ENCODE results near the gene CCRL2. TPM values are rescaled to one million over a fixed set of nuclear protein-coding genes. Genes with fewer than 3 reads are reported as not detected.

CCRL2 gene
- total and polyA plus RNA-seq, 2 of the 8 experiments (the other 6 are each of a cell fraction or from before 2014, with no cell fraction given): not detected

DNA sequence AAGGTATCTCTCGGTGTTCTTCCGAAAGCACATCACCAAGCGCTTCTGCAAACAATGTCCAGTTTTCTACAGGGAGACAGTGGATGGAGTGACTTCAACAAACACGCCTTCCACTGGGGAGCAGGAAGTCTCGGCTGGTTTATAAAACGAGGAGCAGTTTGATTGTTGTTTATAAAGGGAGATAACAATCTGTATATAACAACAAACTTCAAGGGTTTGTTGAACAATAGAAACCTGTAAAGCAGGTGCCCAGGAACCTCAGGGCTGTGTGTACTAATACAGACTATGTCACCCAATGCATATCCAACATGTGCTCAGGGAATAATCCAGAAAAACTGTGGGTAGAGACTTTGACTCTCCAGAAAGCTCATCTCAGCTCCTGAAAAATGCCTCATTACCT lies 48.6 kb upstream of the CCRL2 start:
- 92% methylated on average over 6 of the region's 6 CpGs; no CpG with 5 or more reads in 1 of the 2 experiments for WGBS, 2 experiments (ENCODE audit: extremely low coverage in 1 of 2, insufficient coverage in 1 of 2, insufficient read length in 1 of 2, insufficient replicate concordance in 2 of 2, low coverage in 1 of 2, low lambda C conversion rate in 2 of 2, missing lambda C conversion rate in 1 of 2)
- H4K8ac ChIP-seq (ENCODE audit: extremely low read depth, insufficient read depth, low read length): no peak overlapping the region
- H3K36me3 ChIP-seq (ENCODE audit: control insufficient read depth in 2 of 4, insufficient read depth in 4 of 4, low read length in 3 of 4): no peaks in the 10 kb centered on the region
- no peak overlapping the region for H3K27ac ChIP-seq (ENCODE audit: low read depth, low read length)
- no peak overlapping the region for H3K14ac ChIP-seq (ENCODE audit: insufficient read length)
- H3K4me3 ChIP-seq (ENCODE audit: extremely low read depth in 1 of 4, insufficient read depth in 2 of 4, low read depth in 3 of 4, low read length in 4 of 4): no peak overlapping the region
- H4K5ac ChIP-seq (ENCODE audit: insufficient read length, low read depth, low read length): no peak overlapping the region
- H2BK15ac ChIP-seq (ENCODE audit: low read length): no peak overlapping the region
- no peak overlapping the region for H3K23ac ChIP-seq (ENCODE audit: insufficient read length)
- no peak overlapping the region for H2BK12ac ChIP-seq (ENCODE audit: low read depth, low read length)
- H2BK120ac ChIP-seq (replicated peaks; ENCODE audit: low read depth, low read length): no peak overlapping the region
- H3K23me2 ChIP-seq (ENCODE audit: low read depth, low read length): no peaks in the 10 kb centered on the region
- no peak overlapping the region for H2BK20ac ChIP-seq (ENCODE audit: low read length)
- no peaks in the 10 kb centered on the region for H3K27me3 ChIP-seq (replicated peaks in 1 of 4; ENCODE audit: control insufficient read depth in 3 of 4, extremely low read depth in 1 of 4, insufficient read depth in 3 of 4, low read length in 3 of 4)
- POLR2A ChIA-PET (ENCODE audit: partially characterized antibody): no interaction called here
- H3K79me1 ChIP-seq (ENCODE audit: low read depth, low read length): no peaks in the 10 kb centered on the region
- H2BK5ac ChIP-seq (ENCODE audit: low read depth, low read length): no peak overlapping the region
- no peak overlapping the region for H2AK5ac ChIP-seq (ENCODE audit: low read depth, low read length)
- H2AFZ ChIP-seq (ENCODE audit: low read length): no peak overlapping the region
- no peak overlapping the region for H3K9ac ChIP-seq (replicated peaks in 1 of 4; ENCODE audit: extremely low read depth in 1 of 4, low read depth in 3 of 4, low read length in 3 of 4)
- H3K56ac ChIP-seq (replicated peaks; ENCODE audit: insufficient read length, low read depth, low read length): no peak overlapping the region
- H3K4ac ChIP-seq (replicated peaks; ENCODE audit: insufficient read length, low read depth, low read length): no peak overlapping the region
- DNase-seq (ENCODE audit: low read depth in 1 of 2, low spot score in 2 of 2) (no peak), FAIRE-seq (no peak)
- H3K4me2 ChIP-seq (ENCODE audit: insufficient read depth in 1 of 2, low read depth in 2 of 2, low read length in 2 of 2): no peak overlapping the region
- CTCF ChIA-PET (ENCODE audit: partially characterized antibody): interaction anchor here (2.9 kb wide), 1 partner anchor 11 kb away, joined by 23 read pairs; the partner anchor contains the start of gene CCR5
- no peaks in the 10 kb centered on the region for H3K4me1 ChIP-seq (replicated peaks in 1 of 4; ENCODE audit: control insufficient read depth in 3 of 4, insufficient read depth in 4 of 4, low read length in 3 of 4)
- H3K18ac ChIP-seq (ENCODE audit: extremely low read depth, low read length): no peak overlapping the region
- H4K20me1 ChIP-seq (replicated peaks in 1 of 2; ENCODE audit: control insufficient read depth in 1 of 2, insufficient read depth in 2 of 2, low read length in 2 of 2): no peaks in the 10 kb centered on the region
- H4K91ac ChIP-seq (replicated peaks; ENCODE audit: insufficient read length, low read length): no peak overlapping the region
- no peaks in the 10 kb centered on the region for H3K79me2 ChIP-seq (ENCODE audit: control insufficient read depth in 1 of 2, insufficient read depth in 2 of 2, low read length in 2 of 2)
- H3K9me3 ChIP-seq (ENCODE audit: insufficient read depth in 2 of 2, low read depth in 1 of 2, low read length in 1 of 2): no peaks in the 10 kb centered on the region
- TF ChIP-seq SIRT6 (IDR thresholded peaks at IDR 0.05; ENCODE audit: low read length) (no peak), CREB1 (IDR thresholded peaks at IDR 0.05) (no peak), TCF12 (IDR thresholded peaks at IDR 0.05; ENCODE audit: low read depth, low read length) (no peak), BACH1 (IDR thresholded peaks at IDR 0.05; ENCODE audit: low read length) (no peak), FOSL1 (IDR thresholded peaks at IDR 0.05; ENCODE audit: insufficient read depth, low read depth, low read length) (no peak), POLR2AphosphoS5 (IDR thresholded peaks at IDR 0.05; ENCODE audit: low read depth, low read length) (no peak), JUN (IDR thresholded peaks at IDR 0.05; ENCODE audit: low read depth, low read length) (no peak), MAFK (IDR thresholded peaks at IDR 0.05; ENCODE audit: low read depth, low read length) (no peak), SP4 (IDR thresholded peaks at IDR 0.05; ENCODE audit: low read length) (no peak), BRCA1 (IDR thresholded peaks at IDR 0.05; ENCODE audit: low read depth, low read length) (no peak), BCL11A (IDR thresholded peaks at IDR 0.05; ENCODE audit: low read depth in 2 of 2, low read length in 2 of 2) (no peak), RFX5 (IDR thresholded peaks at IDR 0.05; ENCODE audit: borderline replicate concordance, low read depth, low read length) (no peak), TAF1 (IDR thresholded peaks at IDR 0.05; ENCODE audit: low read depth, low read length) (no peak), CEBPB (IDR thresholded peaks at IDR 0.05; ENCODE audit: low read depth, low read length) (no peak), RXRA (IDR thresholded peaks at IDR 0.05; ENCODE audit: insufficient read depth, low read depth, low read length) (no peak)
- TF ChIP-seq, protein P1, sequence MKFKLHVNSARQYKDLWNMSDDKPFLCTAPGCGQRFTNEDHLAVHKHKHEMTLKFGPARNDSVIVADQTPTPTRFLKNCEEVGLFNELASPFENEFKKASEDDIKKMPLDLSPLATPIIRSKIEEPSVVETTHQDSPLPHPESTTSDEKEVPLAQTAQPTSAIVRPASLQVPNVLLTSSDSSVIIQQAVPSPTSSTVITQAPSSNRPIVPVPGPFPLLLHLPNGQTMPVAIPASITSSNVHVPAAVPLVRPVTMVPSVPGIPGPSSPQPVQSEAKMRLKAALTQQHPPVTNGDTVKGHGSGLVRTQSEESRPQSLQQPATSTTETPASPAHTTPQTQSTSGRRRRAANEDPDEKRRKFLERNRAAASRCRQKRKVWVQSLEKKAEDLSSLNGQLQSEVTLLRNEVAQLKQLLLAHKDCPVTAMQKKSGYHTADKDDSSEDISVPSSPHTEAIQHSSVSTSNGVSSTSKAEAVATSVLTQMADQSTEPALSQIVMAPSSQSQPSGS (IDR thresholded peaks at IDR 0.05; ENCODE audit: low read length): no peak

Data from H1 (cell line).